ENCODE results near the gene MXI1.
"Not testable (repeated sequence)": the region's sequence is repeated elsewhere in the genome, so short reads cannot be mapped to it uniquely, and the experiment has no call there.

Gene MXI1

GRCh38 chr10:110244550-110244949, 37.1 kb downstream of the MXI1 start:
- no peak for DNase-seq

- DNase-seq = not testable (repeated sequence)
Observed at GRCh38 chr10:110247833-110248232, 40.4 kb downstream of the MXI1 start.

GRCh38 chr10:110249489-110249888, 42.1 kb downstream of the MXI1 start:
- DNase-seq = not testable (repeated sequence)

- DNase-seq = not testable (repeated sequence)
Observed at GRCh38 chr10:110251392-110251791, 44.0 kb downstream of the MXI1 start.

GRCh38 chr10:110252151-110252550, 44.7 kb downstream of the MXI1 start:
- no peak for DNase-seq

GRCh38 chr10:110254467-110254866, 47.1 kb downstream of the MXI1 start:
- no peak for DNase-seq

GRCh38 chr10:110258542-110258941, 51.1 kb downstream of the MXI1 start:
- no peak for DNase-seq

- no peak for DNase-seq
Observed at GRCh38 chr10:110259317-110259716, 51.9 kb downstream of the MXI1 start.

GRCh38 chr10:110260746-110261477, 53.5 kb downstream of the MXI1 start:
- no peak for DNase-seq

GRCh38 chr10:110263164-110263563, 55.8 kb downstream of the MXI1 start:
- no peak for DNase-seq

- no peak for DNase-seq
Observed at GRCh38 chr10:110265573-110266193, 58.3 kb downstream of the MXI1 start.

- DNase-seq = no peak
Observed at GRCh38 chr10:110267276-110267675, 59.9 kb downstream of the MXI1 start.

- DNase-seq = no peak
Observed at GRCh38 chr10:110268442-110268841, 61.0 kb downstream of the MXI1 start.

GRCh38 chr10:110268971-110269370, 61.6 kb downstream of the MXI1 start:
- no peak for DNase-seq

GRCh38 chr10:110269374-110270318, 62.2 kb downstream of the MXI1 start:
- no peak for DNase-seq

- not testable (repeated sequence) for DNase-seq
Observed at GRCh38 chr10:110272995-110273394, 65.6 kb downstream of the MXI1 start.

- DNase-seq = no peak
Observed at GRCh38 chr10:110273474-110273873, 66.1 kb downstream of the MXI1 start.

GRCh38 chr10:110274072-110274627, 66.7 kb downstream of the MXI1 start:
- DNase-seq = no peak

GRCh38 chr10:110274647-110275046, 67.2 kb downstream of the MXI1 start:
- no peak for DNase-seq

- DNase-seq = no peak
Observed at GRCh38 chr10:110275128-110275729, 67.8 kb downstream of the MXI1 start.

GRCh38 chr10:110276603-110277002, 69.2 kb downstream of the MXI1 start:
- no peak for DNase-seq

GRCh38 chr10:110277591-110277990, 70.2 kb downstream of the MXI1 start:
- DNase-seq = no peak
